K562 (cell line): ENCODE results near the gene MLN. TPM values are rescaled to one million over a fixed set of nuclear protein-coding genes. Genes with fewer than 3 reads are reported as not detected.

Source experiments
- ATAC-seq: fragments of 200-7000 bp; cut with Tn5 transposase; 3 replicates; pipeline ENCODE4 v1.9.1; 2020; ENCODE audit warnings: moderate library complexity
- BruUV-seq: library from RNA; stranded (reverse); fragments of 400-500 nt; replicated peaks from 2 replicates; lab custom pipeline; 2021; lab: Mats Ljungman, UMichigan
- CTCF ChIA-PET: fragments of 300-600 bp; formaldehyde crosslinking; extraction: SDS; loops from one replicate; lab custom pipeline; 2021; ENCODE audit warnings: low intra/inter-chr PET ratio; lab: Yijun Ruan, JAX
- POLR2A ChIA-PET: fragments of 300-600, 350-650 bp; sonication (Branson Sonifier 250); formaldehyde crosslinking; extraction: SDS; loops from one replicate; lab custom pipeline; 2021; ENCODE audit warnings: antibody characterized with exemption, inconsistent platforms; lab: Yijun Ruan, JAX
- DNase-seq, 4 experiments: peaks; one replicate each; pipeline versions ENCODE4 v3.0.0 to v3.0.0-alpha.2; 2011 to 2018; ENCODE audit warnings: low spot score in 3 of 4, mixed read lengths in 3 of 4; ENCODE audit errors: extremely low read depth in 1 of 4
- FAIRE-seq: peaks from 2 replicates; lab custom pipeline; 2011; peaks lifted over from hg19 to GRCh38; lab: Jason Lieb, UNC
- H2AFZ ChIP-seq: 2 replicates; pipeline ENCODE4 v1.6.0; 2011; ENCODE audit warnings: low read depth, low read length, control low read depth, inconsistent platforms
- H3K27ac ChIP-seq: fragments of 200-600 bp; 3 replicates; pipeline ENCODE4 v1.8.0; 2011; ENCODE audit warnings: low read depth, mild to moderate bottlenecking, control low read depth, inconsistent platforms, low read length, moderate library complexity, mixed read lengths; ENCODE audit errors: extremely low read depth
- H3K27me3 ChIP-seq, 2 experiments: fragments of 300-600 bp in 1 of 2; 2 replicates in 1 of 2; 3 replicates in 1 of 2; pipeline versions ENCODE4 v1.6.0 to v1.8.0; 2011; ENCODE audit warnings: inconsistent platforms in 2 of 2, low read length in 2 of 2, mild to moderate bottlenecking in 1 of 2, mixed read lengths in 1 of 2, moderate library complexity in 1 of 2; ENCODE audit not compliant: control insufficient read depth in 2 of 2, insufficient read depth in 2 of 2
- H3K36me3 ChIP-seq: fragments of 300-600 bp; 3 replicates; pipeline ENCODE4 v1.8.0; 2011; ENCODE audit warnings: mild to moderate bottlenecking, low read length, inconsistent platforms; ENCODE audit not compliant: control insufficient read depth, insufficient read depth
- H3K4me1 ChIP-seq, 2 experiments: fragments of 200-600 bp in 1 of 2; replicated peaks in 1 of 2; 2 replicates in 1 of 2; 3 replicates in 1 of 2; pipeline versions ENCODE4 v1.5.1 to v1.8.0; 2011; ENCODE audit warnings: inconsistent platforms in 2 of 2, low read length in 2 of 2, mild to moderate bottlenecking in 1 of 2, mixed read lengths in 1 of 2, moderate library complexity in 1 of 2; ENCODE audit not compliant: control insufficient read depth in 2 of 2, insufficient read depth in 2 of 2
- H3K4me2 ChIP-seq: 2 replicates; pipeline ENCODE4 v1.6.1; 2011; ENCODE audit warnings: low read length, control low read depth, inconsistent platforms, mixed read lengths; ENCODE audit not compliant: insufficient read depth
- H3K4me3 ChIP-seq: fragments of 200-600 bp; sonication (generic), shearing (Covaris generic); 2 replicates; pipeline ENCODE4 v1.5.1; 2016; ENCODE audit warnings: control low read depth, inconsistent platforms
- H3K79me2 ChIP-seq: fragments of 200-600 bp; 3 replicates; pipeline ENCODE4 v1.8.0; 2011; ENCODE audit warnings: low read length, inconsistent platforms; ENCODE audit not compliant: control insufficient read depth, insufficient read depth
- H3K9ac ChIP-seq, 2 experiments: 2 replicates each; pipeline versions ENCODE4 v1.6.0 to v1.6.1; 2011; ENCODE audit warnings: low read depth in 2 of 2, low read length in 2 of 2, control low read depth in 1 of 2, inconsistent platforms in 1 of 2, mild to moderate bottlenecking in 1 of 2, mixed read lengths in 1 of 2; ENCODE audit not compliant: insufficient read depth in 1 of 2
- H3K9me1 ChIP-seq: one replicate; pipeline ENCODE4 v1.6.0; 2011; ENCODE audit warnings: inconsistent platforms, mild to moderate bottlenecking, low read length, moderate library complexity; ENCODE audit not compliant: control insufficient read depth, insufficient read depth
- H3K9me3 ChIP-seq: replicated peaks from 2 replicates; pipeline ENCODE4 v1.5.1; 2011; ENCODE audit warnings: low read depth, low read length, inconsistent platforms; ENCODE audit not compliant: control insufficient read depth, insufficient read depth
- H4K20me1 ChIP-seq: replicated peaks from 2 replicates; pipeline ENCODE4 v1.6.1; 2011; ENCODE audit warnings: low read length, inconsistent platforms, mixed read lengths; ENCODE audit not compliant: control insufficient read depth, insufficient read depth
- CBX3 ChIP-seq, 2 experiments: IDR thresholded peaks; 1 replicate in 1 of 2; 2 replicates in 1 of 2; pipeline ENCODE4 v1.6.1; 2012; ENCODE audit warnings: inconsistent platforms in 2 of 2, low read length in 2 of 2, borderline replicate concordance in 1 of 2, control low read depth in 1 of 2
- RCOR1 ChIP-seq, 2 experiments: IDR thresholded peaks; 2 replicates each; pipeline ENCODE4 v1.6.1; 2012; ENCODE audit warnings: low read depth in 2 of 2, low read length in 2 of 2, borderline replicate concordance in 1 of 2, improper control_type of control experiment in 1 of 2
- SETDB1 ChIP-seq: IDR thresholded peaks from one replicate; pipeline ENCODE4 v1.6.1; 2012; ENCODE audit warnings: low read length, control low read depth, inconsistent platforms
- SREBF1 ChIP-seq: fragments of 150-350 bp; IDR thresholded peaks from 2 replicates; pipeline ENCODE4 v1.6.1; 2014; ENCODE audit warnings: antibody characterized with exemption, low read depth, low read length, borderline replicate concordance
- XRCC3 ChIP-seq: fragments of 450-650 bp; IDR thresholded peaks from 2 replicates; pipeline ENCODE4 v1.6.1; 2017; ENCODE audit warnings: mild to moderate bottlenecking, moderate library complexity
- ZBED1 ChIP-seq: IDR thresholded peaks from 2 replicates; pipeline ENCODE4 v1.6.1; 2014
- WGBS: fragments of 100-300 bp; shearing (Covaris generic); methylation state at CpG from one replicate; pipeline ENCODE4 v1.1.6; 2016; ENCODE audit warnings: low coverage, mixed read lengths; ENCODE audit not compliant: insufficient coverage; ENCODE audit errors: missing lambda C conversion rate; 5-methylcytosine and 5-hydroxymethylcytosine counted together
- in situ Hi-C: fragments of 300-500 bp; cut with MboI; formaldehyde crosslinking; loops from 4 replicates; pipeline ENCODE4 v1.15.0; 2018; ENCODE audit warnings: inconsistent platforms, mixed read lengths
- intact Hi-C: fragments of 100-400 bp; cut with micrococcal nuclease; formaldehyde crosslinking; loops from 2 replicates; pipeline ENCODE4 v1.14.2; 2022
- polyA plus RNA-seq, 8 experiments: library from polyadenylated mRNA; depleted of rRNA in 4 of 8; stranded (reverse) in 5 of 8; unstranded in 3 of 8; fragments of >200 nt; fragmentation: Nextera tagmentation in 2 of 8; fragmentation: Illumina TruSeq in 1 of 8; extraction: Ambion mirVana in 2 of 8; extraction: Trizol in 1 of 8; gene quantifications; 2 replicates each; pipeline versions ENCODE4 v1.2.1 to v1.2.3, GENCODE V29; 2011 to 2014; ENCODE audit warnings: inconsistent platforms in 1 of 8, missing spikeins in 1 of 8
- total RNA-seq, 7 experiments: library from RNA; depleted of rRNA in 6 of 7; stranded (reverse); fragments of >200 nt in 6 of 7; fragmentation: Illumina TruSeq in 2 of 7; extraction: Trizol in 2 of 7; gene quantifications; 2 replicates each; pipeline versions ENCODE4 v1.2.1 to v1.2.3, GENCODE V29; 2011 to 2021; ENCODE audit warnings: low replicate concordance in 1 of 7

The MLN gene
- total and polyA plus RNA-seq, 9 of the 15 experiments (the other 6 are each of a cell fraction or from before 2014, with no cell fraction given): not detected

DNA sequence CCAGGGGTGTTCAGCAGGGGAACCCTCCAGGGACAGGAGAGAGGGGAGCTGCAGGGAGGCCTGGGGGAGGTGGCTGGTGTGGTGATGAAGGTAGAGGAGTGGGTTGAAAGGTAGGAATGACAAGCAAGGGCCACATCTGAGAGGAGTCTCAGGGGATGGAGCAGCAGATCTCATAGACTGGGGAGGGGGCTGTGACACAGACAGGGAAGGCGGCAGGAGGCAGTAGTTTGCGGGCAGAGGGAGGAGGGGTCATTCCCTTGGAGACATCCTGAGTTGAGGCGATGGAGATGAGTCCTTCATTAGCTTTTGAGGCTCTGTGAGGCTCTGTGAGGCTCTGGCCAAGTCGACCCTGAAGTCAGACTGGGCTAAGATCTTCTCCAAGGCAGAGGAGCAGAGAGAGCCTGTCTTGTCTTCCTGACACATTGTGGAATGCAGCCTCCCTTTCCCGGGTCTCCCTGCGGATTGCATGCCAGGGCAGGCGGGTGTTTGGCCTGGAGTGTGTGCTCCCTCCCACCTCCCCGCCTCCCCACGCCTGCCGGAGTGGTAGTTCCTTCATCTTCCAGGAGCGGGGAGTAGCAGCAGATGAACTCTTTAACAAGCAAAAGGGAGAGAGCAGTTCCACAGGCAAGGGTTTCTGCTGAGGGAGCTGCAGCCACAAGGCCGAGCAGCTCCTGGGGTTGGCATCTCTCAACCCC is 34.3 kb upstream of the MLN start:
- Histone ChIP-seq H3K9me1 (peaks cover 9% of the 10 kb centered on the region), H3K79me2 (no peaks in the 10 kb centered on the region), H3K4me2 (no peak overlapping the region), H3K4me1 (peaks cover 44% of the 10 kb centered on the region in 2 experiments), H3K27ac (no peak overlapping the region), H3K9ac (peak overlapping the region in 1 of 2 experiments; percentile 38; a peak in 2 of 4 replicates), H2AFZ (peak overlapping the region; percentile 90), H3K27me3 (no peaks in the 10 kb centered on the region), H3K36me3 (no peaks in the 10 kb centered on the region), H3K9me3 (no peaks in the 10 kb centered on the region), H4K20me1 (no peaks in the 10 kb centered on the region), H3K4me3 (no peak overlapping the region)
- ATAC-seq (no peak), FAIRE-seq (no peak), DNase-seq (no peak)
- ChIA-PET POLR2A (interaction anchor here (0.6 to 1.2 kb wide), 2 partner anchors 12 to 396 kb away, joined by 3 read pairs; no protein-coding TSS in a partner anchor), CTCF (no interaction called here)
- WGBS: 73% methylated on average over 12 of the region's 12 CpGs
- in situ Hi-C loops (no loop called here), intact Hi-C loops (no loop called here)
- TF ChIP-seq SETDB1: no peak
- no peak for TF ChIP-seq ZBED1
- TF ChIP-seq SREBF1: no peak
- no peak for TF ChIP-seq XRCC3
- BruUV-seq: no TSS peak

DNA sequence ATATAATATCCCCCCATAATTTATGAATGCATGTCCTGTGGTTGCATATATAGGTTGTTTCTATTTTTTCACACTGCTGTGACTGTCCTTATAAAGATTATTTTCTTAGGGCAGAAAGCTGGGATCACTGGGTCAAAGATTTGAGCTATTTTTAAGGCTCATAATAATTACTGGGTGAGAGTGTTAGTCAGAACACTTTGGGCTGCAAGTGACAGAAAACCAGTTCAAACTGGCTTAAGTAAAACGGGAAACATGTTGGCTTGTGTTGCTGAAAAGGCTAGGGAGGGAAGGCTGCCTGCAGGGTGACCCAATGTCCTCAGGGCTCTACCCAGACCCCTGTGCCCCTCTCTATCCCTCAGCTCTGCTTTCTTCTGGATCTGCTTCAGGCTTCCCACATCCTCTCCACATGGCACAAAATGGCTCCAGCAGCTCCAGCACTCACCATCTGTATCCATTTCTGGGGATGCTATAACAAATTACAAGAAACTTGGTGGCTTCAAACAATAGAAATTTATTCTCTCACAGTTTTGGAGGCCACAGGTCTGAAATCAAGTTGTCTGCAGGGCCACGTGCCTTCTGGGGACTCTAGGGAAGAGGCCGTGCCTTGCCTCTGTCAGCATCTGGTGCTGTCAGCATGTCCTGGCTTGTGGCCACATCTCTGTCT is 33.1 kb upstream of the MLN start:
- in situ Hi-C loops: no loop called here
- ChIA-PET CTCF (no interaction called here), POLR2A (interaction anchor here (0.5 to 1.2 kb wide), 2 partner anchors 13 to 187 kb away, joined by 3 read pairs; no protein-coding TSS in a partner anchor)
- Histone ChIP-seq H3K9ac (no peak overlapping the region), H3K27me3 (no peaks in the 10 kb centered on the region), H3K79me2 (no peaks in the 10 kb centered on the region), H2AFZ (0 out of 2 replicates have a peak overlapping the region, but pooled peaks have one; percentile 29), H3K4me2 (no peak overlapping the region), H3K27ac (no peak overlapping the region), H3K4me1 (peaks cover 40 to 41% of the 10 kb centered on the region in 2 experiments), H3K9me1 (peaks cover 9% of the 10 kb centered on the region), H3K9me3 (no peaks in the 10 kb centered on the region), H3K4me3 (no peak overlapping the region), H3K36me3 (no peaks in the 10 kb centered on the region), H4K20me1 (no peaks in the 10 kb centered on the region)
- FAIRE-seq (no peak), DNase-seq (no peak), ATAC-seq (no peak)
- no TSS peak for BruUV-seq
- intact Hi-C loops: no loop called here
- WGBS: 58% methylated on average over 3 of the region's 3 CpGs
- TF ChIP-seq RCOR1 (IDR thresholded peaks at IDR 0.05; ENCODE audit: borderline replicate concordance in 1 of 2, low read depth in 2 of 2, low read length in 2 of 2) (peak in 1 of 2 experiments; percentile 24; a peak in 1 of 4 replicates), CBX3 (IDR thresholded peaks at IDR 0.05; ENCODE audit: borderline replicate concordance in 1 of 2, low read length in 2 of 2) (peak in 1 of 2 experiments; percentile 60; a peak in 1 of 3 replicates)
